HG02943 (cell line): ENCODE measurements around the gene SCG5.
"Not testable (repeated sequence)": the region's sequence is repeated elsewhere in the genome, so short reads cannot be mapped to it uniquely, and the experiment has no call there.

ENCODE experiments used
- ATAC-seq: cut with Tn5 transposase; IDR thresholded peaks from one replicate; pipeline ENCODE4 v1.9.1; 2021; ENCODE audit warnings: mild to moderate bottlenecking, low read depth, moderate library complexity; ENCODE audit not compliant: unreplicated experiment

Gene SCG5

GRCh38 chr15:32641517-32642059 lies at the start of gene SCG5:
Gene SCG5 (plus strand): TSS chr15:32641710. CDS start chr15:32643593, 1,883 bp downstream.
- ATAC-seq, result no peak

GRCh38 chr15:32593151-32593550 lies 48.4 kb upstream of the SCG5 start, which contains the start of gene GOLGA8N:
Gene GOLGA8N (plus strand): TSS chr15:32593456.
- ATAC-seq, result not testable (repeated sequence)

GRCh38 chr15:32609518-32609917 lies 32.0 kb upstream of the SCG5 start:
- ATAC-seq, result not testable (repeated sequence)

- not testable (repeated sequence) for ATAC-seq
Measured at GRCh38 chr15:32610719-32611118, 30.8 kb upstream of the SCG5 start.

GRCh38 chr15:32614712-32615050 lies 26.8 kb upstream of the SCG5 start:
- ATAC-seq, result peak; percentile 27

- peak; percentile 64 for ATAC-seq
Measured at GRCh38 chr15:32615051-32615870, 26.2 kb upstream of the SCG5 start, which contains the start of gene ARHGAP11A. Gene ARHGAP11A (plus strand): TSS chr15:32615504. CDS start chr15:32616212, 708 bp downstream.

GRCh38 chr15:32615871-32616426 lies 25.6 kb upstream of the SCG5 start:
- ATAC-seq, result peak; percentile 10

GRCh38 chr15:32636410-32636809 lies 5.1 kb upstream of the SCG5 start:
- ATAC-seq, result no peak

- ATAC-seq, result no peak
Measured at GRCh38 chr15:32636908-32637567, 4.5 kb upstream of the SCG5 start.

GRCh38 chr15:32637704-32638103 lies 3.8 kb upstream of the SCG5 start:
- no peak for ATAC-seq

- ATAC-seq, result no peak
Measured at GRCh38 chr15:32642667-32643435, 1.3 kb downstream of the SCG5 start.

- ATAC-seq, result no peak
Measured at GRCh38 chr15:32643907-32644445, 2.5 kb downstream of the SCG5 start.

GRCh38 chr15:32646291-32646690 lies 4.8 kb downstream of the SCG5 start:
- no peak for ATAC-seq

GRCh38 chr15:32649342-32649741 lies 7.8 kb downstream of the SCG5 start:
- no peak for ATAC-seq

GRCh38 chr15:32651229-32651837 lies 9.8 kb downstream of the SCG5 start:
- no peak for ATAC-seq

GRCh38 chr15:32652178-32652577 lies 10.7 kb downstream of the SCG5 start:
- no peak for ATAC-seq

GRCh38 chr15:32656091-32656490 lies 14.6 kb downstream of the SCG5 start:
- no peak for ATAC-seq

- ATAC-seq, result no peak
Measured at GRCh38 chr15:32656496-32656895, 15.0 kb downstream of the SCG5 start.

GRCh38 chr15:32657198-32657883 lies 15.8 kb downstream of the SCG5 start:
- peak; percentile 78 for ATAC-seq
